ENCODE results near the gene KIF2C.

GRCh38 chr1:44777969-44778635, 38.5 kb downstream of the KIF2C start:
- TF ChIP-seq, protein P1, sequence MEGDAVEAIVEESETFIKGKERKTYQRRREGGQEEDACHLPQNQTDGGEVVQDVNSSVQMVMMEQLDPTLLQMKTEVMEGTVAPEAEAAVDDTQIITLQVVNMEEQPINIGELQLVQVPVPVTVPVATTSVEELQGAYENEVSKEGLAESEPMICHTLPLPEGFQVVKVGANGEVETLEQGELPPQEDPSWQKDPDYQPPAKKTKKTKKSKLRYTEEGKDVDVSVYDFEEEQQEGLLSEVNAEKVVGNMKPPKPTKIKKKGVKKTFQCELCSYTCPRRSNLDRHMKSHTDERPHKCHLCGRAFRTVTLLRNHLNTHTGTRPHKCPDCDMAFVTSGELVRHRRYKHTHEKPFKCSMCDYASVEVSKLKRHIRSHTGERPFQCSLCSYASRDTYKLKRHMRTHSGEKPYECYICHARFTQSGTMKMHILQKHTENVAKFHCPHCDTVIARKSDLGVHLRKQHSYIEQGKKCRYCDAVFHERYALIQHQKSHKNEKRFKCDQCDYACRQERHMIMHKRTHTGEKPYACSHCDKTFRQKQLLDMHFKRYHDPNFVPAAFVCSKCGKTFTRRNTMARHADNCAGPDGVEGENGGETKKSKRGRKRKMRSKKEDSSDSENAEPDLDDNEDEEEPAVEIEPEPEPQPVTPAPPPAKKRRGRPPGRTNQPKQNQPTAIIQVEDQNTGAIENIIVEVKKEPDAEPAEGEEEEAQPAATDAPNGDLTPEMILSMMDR (IDR thresholded peaks at IDR 0.05) = no peak
- TF ChIP-seq POLR2AphosphoS5 (IDR thresholded peaks at IDR 0.05) = no peak
